Activated CD8-positive, alpha-beta memory T cell treated with anti-CD3 and anti-CD28 coated beads, Interleukin-2, amount 50 U/mL, for 1 hour (primary cell): Measurements from ENCODE around the gene ZNF28.
"Not testable (repeated sequence)": the region's sequence is repeated elsewhere in the genome, so short reads cannot be mapped to it uniquely, and the experiment has no call there.

Experiments used
- DNase-seq: peaks from one replicate; pipeline ENCODE4 v3.0.0-alpha.2; 2020; ENCODE audit errors: extremely low read depth

The ZNF28 gene

DNA sequence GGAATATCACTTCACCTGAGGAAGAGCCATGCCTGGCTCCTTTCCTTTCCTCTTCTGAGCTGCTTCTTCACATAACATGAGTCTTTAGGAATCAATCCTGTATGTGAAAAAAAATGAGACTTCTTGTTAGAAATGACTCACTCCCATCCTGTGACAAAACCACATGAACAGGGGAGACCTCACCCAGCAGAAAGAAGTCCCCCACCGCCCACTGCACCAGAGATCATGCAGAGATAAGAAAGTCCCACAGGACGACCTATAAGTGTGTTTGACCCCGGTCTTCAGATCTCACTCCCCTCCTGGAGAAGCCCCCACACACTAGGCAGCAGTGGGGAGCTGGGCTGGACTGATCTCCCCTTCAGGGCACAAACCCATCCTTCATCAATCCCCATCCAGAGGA, 42.6 kb downstream of the ZNF28 start:
- DNase-seq, result no peak

DNA sequence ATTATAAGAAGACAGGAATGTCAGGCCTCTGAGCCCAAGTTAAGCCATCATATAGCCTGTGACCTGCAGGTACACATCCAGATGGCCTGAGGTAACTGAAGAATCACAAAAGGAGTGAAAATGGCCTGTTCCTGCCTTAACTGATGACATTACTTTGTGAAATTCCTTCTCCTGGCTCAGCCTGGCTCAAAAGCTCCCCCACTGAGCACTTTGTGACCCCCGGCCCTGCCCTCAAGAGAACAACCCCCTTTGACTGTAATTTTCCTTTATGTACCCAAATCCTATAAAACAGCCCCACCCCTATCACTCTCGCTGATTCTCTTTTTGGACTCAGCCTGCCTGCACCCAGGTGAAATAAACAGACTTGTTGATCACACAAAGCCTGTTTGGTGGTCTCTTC, 65.0 kb downstream of the ZNF28 start:
- not testable (repeated sequence) for DNase-seq

DNA sequence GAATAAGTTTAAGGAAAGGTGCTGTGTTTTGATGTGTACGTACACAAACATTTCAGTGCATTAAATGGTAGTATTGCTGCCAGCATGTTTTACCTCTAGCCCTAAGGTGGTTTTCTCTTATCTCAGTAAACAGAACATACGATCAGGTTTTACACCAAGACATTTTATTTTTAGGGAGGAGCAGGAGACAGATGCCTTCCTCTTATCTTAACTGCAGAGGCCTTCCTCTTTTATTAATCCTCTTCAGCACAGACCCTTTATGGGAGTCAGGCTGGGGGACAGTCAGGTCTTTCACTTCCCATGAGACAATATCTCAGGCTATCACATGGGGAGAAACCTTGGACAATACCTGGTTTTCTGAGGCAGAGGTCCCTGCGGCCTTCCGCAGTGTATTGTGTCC, 71.7 kb downstream of the ZNF28 start:
- DNase-seq, result no peak

DNA sequence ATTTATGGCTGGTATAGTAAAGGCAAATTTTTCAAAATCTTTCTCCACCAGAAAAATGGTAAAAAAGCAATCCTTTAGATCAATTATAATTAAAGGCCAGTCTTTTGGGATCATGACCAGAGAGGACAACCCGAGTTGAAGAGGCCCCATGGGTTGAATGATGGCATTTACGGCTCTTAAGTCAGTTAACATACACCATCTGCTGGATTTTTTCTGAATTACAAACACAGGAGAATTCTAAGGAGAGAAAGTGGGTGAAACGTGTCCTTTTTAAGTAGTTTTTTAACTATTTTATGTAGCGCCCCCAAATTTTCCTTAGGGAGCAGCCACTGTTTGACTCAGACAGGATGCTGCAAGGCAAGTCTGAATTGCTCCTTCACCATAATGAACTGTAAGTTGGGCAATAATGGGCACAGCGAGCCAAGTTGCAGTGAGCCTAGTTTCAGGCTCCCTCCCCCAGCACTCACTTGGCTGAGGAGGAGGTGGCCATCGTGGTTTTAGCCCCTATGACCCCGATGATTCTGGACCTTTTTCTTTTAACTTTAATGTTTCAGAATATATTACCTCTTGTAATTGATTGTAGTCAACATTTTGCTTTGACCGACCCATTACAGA, 73.0 kb downstream of the ZNF28 start:
- DNase-seq, result no peak
